GM18499 (cell line): ENCODE results near the gene CDK15.
"Not testable (repeated sequence)": the region's sequence is repeated elsewhere in the genome, so short reads cannot be mapped to it uniquely, and the experiment has no call there.

Source experiments
- ATAC-seq: cut with Tn5 transposase; IDR thresholded peaks from one replicate; pipeline ENCODE4 v1.9.1; 2021; ENCODE audit warnings: moderate number of reproducible peaks; ENCODE audit not compliant: insufficient read depth, unreplicated experiment

The CDK15 gene

GRCh38 chr2:201788371-201788770 is 18.0 kb upstream of the CDK15 start:
- ATAC-seq: no peak

GRCh38 chr2:201789395-201789794 is 16.9 kb upstream of the CDK15 start:
- no peak for ATAC-seq

GRCh38 chr2:201790291-201790690 is 16.0 kb upstream of the CDK15 start:
- ATAC-seq: no peak

GRCh38 chr2:201790989-201791388 is 15.3 kb upstream of the CDK15 start:
- ATAC-seq: no peak

- no peak for ATAC-seq
Measured at GRCh38 chr2:201793631-201794030, 12.7 kb upstream of the CDK15 start.

- no peak for ATAC-seq
Measured at GRCh38 chr2:201794294-201794693, 12.0 kb upstream of the CDK15 start.

GRCh38 chr2:201795607-201796477 is 10.5 kb upstream of the CDK15 start:
- ATAC-seq: no peak

- ATAC-seq: no peak
Measured at GRCh38 chr2:201796478-201796865, 9.9 kb upstream of the CDK15 start.

- no peak for ATAC-seq
Measured at GRCh38 chr2:201797175-201797840, 9.0 kb upstream of the CDK15 start.

- no peak for ATAC-seq
Measured at GRCh38 chr2:201798252-201798913, 8.0 kb upstream of the CDK15 start.

GRCh38 chr2:201798914-201799285 is 7.4 kb upstream of the CDK15 start:
- ATAC-seq: not testable (repeated sequence)

- no peak for ATAC-seq
Measured at GRCh38 chr2:201807452-201807999, 1.2 kb downstream of the CDK15 start.

GRCh38 chr2:201808027-201808426 is 1.7 kb downstream of the CDK15 start:
- no peak for ATAC-seq

GRCh38 chr2:201809633-201810032 is 3.3 kb downstream of the CDK15 start:
- no peak for ATAC-seq

- not testable (repeated sequence) for ATAC-seq
Measured at GRCh38 chr2:201810604-201811003, 4.3 kb downstream of the CDK15 start.

GRCh38 chr2:201813996-201814760 is 7.8 kb downstream of the CDK15 start:
- ATAC-seq: no peak

- ATAC-seq: no peak
Measured at GRCh38 chr2:201816657-201817575, 10.6 kb downstream of the CDK15 start.

GRCh38 chr2:201820383-201821007 is 14.2 kb downstream of the CDK15 start:
- ATAC-seq: no peak

GRCh38 chr2:201821080-201821479 is 14.7 kb downstream of the CDK15 start:
- ATAC-seq: no peak
